HCT116 (cell line): ENCODE measurements around the gene CNKSR1. TPM values are rescaled to one million over a fixed set of nuclear protein-coding genes. Genes with fewer than 3 reads are reported as not detected.

Experiments used
- ATAC-seq: fragments of 200-7000 bp; cut with Tn5 transposase; 2 replicates; pipeline ENCODE4 v1.9.1; 2020; ENCODE audit warnings: mild to moderate bottlenecking, moderate library complexity
- BruUV-seq: library from RNA; stranded (reverse); fragments of 400-500 nt; replicated peaks from 2 replicates; lab custom pipeline; 2021; lab: Mats Ljungman, UMichigan
- CTCF ChIA-PET: fragments of 300-600 bp; sonication (Branson Sonifier 250); formaldehyde crosslinking; loops from one replicate; lab custom pipeline; 2021; ENCODE audit warnings: antibody characterized with exemption; lab: Charles Lee
- POLR2A ChIA-PET: fragments of 300-600, 350-600 bp; sonication (Branson Sonifier 250); formaldehyde crosslinking; loops from one replicate; lab custom pipeline; 2021; ENCODE audit warnings: antibody characterized with exemption; lab: Charles Lee
- RAD21 ChIA-PET, 2 experiments: fragments of 300-600 bp; sonication (Branson Sonifier 250); formaldehyde crosslinking; loops; one replicate each; lab custom pipeline; 2023; ENCODE audit warnings: low total read pairs in 2 of 2; ENCODE audit not compliant: uncharacterized antibody in 2 of 2, unreplicated experiment in 2 of 2, low non-redundant PET in 1 of 2; lab: Charles Lee
- DNase-seq: peaks from one replicate; pipeline ENCODE4 v3.0.0-alpha.2; 2010; ENCODE audit warnings: low read depth, low spot score
- H2AFZ ChIP-seq: fragments of 200-600 bp; shearing (Covaris generic), sonication (generic); 2 replicates; pipeline ENCODE4 v1.6.1; 2017; ENCODE audit warnings: low read depth, mixed run types, mixed read lengths, antibody characterized with exemption, low read length; ENCODE audit not compliant: poor library complexity, severe bottlenecking
- H3K27ac ChIP-seq: 2 replicates; pipeline ENCODE4 v1.5.1; 2012; ENCODE audit warnings: low read depth, low read length
- H3K27me3 ChIP-seq: fragments of 200-600 bp; sonication (generic); 2 replicates; pipeline ENCODE4 v1.6.1; 2016; ENCODE audit warnings: mixed run types, low read length, mixed read lengths; ENCODE audit not compliant: insufficient read depth
- H3K36me3 ChIP-seq, 2 experiments: fragments of 200-500 bp in 1 of 2; fragments of 200-600 bp in 1 of 2; sonication (Bioruptor generic) in 1 of 2; sonication (generic) in 1 of 2; 2 replicates each; pipeline versions ENCODE4 v1.5.1 to v1.6.1; 2014 to 2016; ENCODE audit warnings: low read length in 2 of 2, inconsistent platforms in 1 of 2, mixed read lengths in 1 of 2, mixed run types in 1 of 2; ENCODE audit not compliant: insufficient read depth in 2 of 2, control insufficient read depth in 1 of 2
- H3K4me1 ChIP-seq, 2 experiments: fragments of 200-600 bp in 1 of 2; sonication (generic) in 1 of 2; 2 replicates each; pipeline versions ENCODE4 v1.5.1 to v1.6.1; 2012 to 2017; ENCODE audit warnings: low read length in 2 of 2, inconsistent platforms in 1 of 2, mild to moderate bottlenecking in 1 of 2, mixed read lengths in 1 of 2, mixed run types in 1 of 2, moderate library complexity in 1 of 2; ENCODE audit not compliant: insufficient read depth in 2 of 2, control insufficient read depth in 1 of 2
- H3K4me2 ChIP-seq: fragments of 200-600 bp; sonication (generic); 2 replicates; pipeline ENCODE4 v1.6.1; 2017; ENCODE audit warnings: mixed run types, low read length, mixed read lengths
- H3K4me3 ChIP-seq, 2 experiments: fragments of 200-600 bp in 1 of 2; sonication (generic) in 1 of 2; replicated peaks in 1 of 2; 2 replicates each; pipeline ENCODE4 v1.5.1; 2011 to 2016; ENCODE audit warnings: low read length in 2 of 2, control low read depth in 1 of 2, low read depth in 1 of 2, mild to moderate bottlenecking in 1 of 2, mixed read lengths in 1 of 2, mixed run types in 1 of 2
- H3K79me2 ChIP-seq: fragments of 200-600 bp; sonication (generic); 2 replicates; pipeline ENCODE4 v1.6.1; 2017; ENCODE audit warnings: mild to moderate bottlenecking, mixed run types, low read length, moderate library complexity, mixed read lengths; ENCODE audit not compliant: insufficient read depth
- H3K9ac ChIP-seq: fragments of 200-600 bp; sonication (generic); 2 replicates; pipeline ENCODE4 v1.6.1; 2016; ENCODE audit warnings: low read length, mixed read lengths
- H3K9me2 ChIP-seq: fragments of 200-600 bp; sonication (generic), shearing (Covaris generic); 2 replicates; pipeline ENCODE4 v1.6.1; 2017; ENCODE audit warnings: mixed run types, mild to moderate bottlenecking, moderate library complexity; ENCODE audit not compliant: insufficient read depth
- H3K9me3 ChIP-seq, 2 experiments: fragments of 200-500 bp in 1 of 2; fragments of 200-600 bp in 1 of 2; sonication (Bioruptor generic) in 1 of 2; sonication (generic) in 1 of 2; 2 replicates each; pipeline ENCODE4 v1.6.1; 2014 to 2017; ENCODE audit warnings: low read length in 2 of 2, mixed read lengths in 2 of 2, inconsistent platforms in 1 of 2, low read depth in 1 of 2, mild to moderate bottlenecking in 1 of 2, mixed run types in 1 of 2, moderate library complexity in 1 of 2; ENCODE audit not compliant: control insufficient read depth in 1 of 2, insufficient read depth in 1 of 2
- H4K20me1 ChIP-seq: fragments of 200-600 bp; sonication (generic), shearing (Covaris generic); 2 replicates; pipeline ENCODE4 v1.6.1; 2017; ENCODE audit warnings: mixed run types, mild to moderate bottlenecking, moderate library complexity; ENCODE audit not compliant: insufficient read depth
- ATF3 ChIP-seq: IDR thresholded peaks from 2 replicates; pipeline ENCODE4 v1.6.1; 2012
- CTCF ChIP-seq, 3 experiments: fragments of 200-600 bp in 1 of 3; sonication (generic) in 1 of 3; IDR thresholded peaks in 2 of 3; conservative IDR thresholded peaks in 1 of 3; 2 replicates each; pipeline ENCODE4 v1.5.1; 2012 to 2017; ENCODE audit warnings: low read depth in 2 of 3, low read length in 2 of 3, antibody characterized with exemption in 1 of 3, borderline replicate concordance in 1 of 3, control low read depth in 1 of 3, mild to moderate bottlenecking in 1 of 3, mixed read lengths in 1 of 3, mixed run types in 1 of 3, moderate library complexity in 1 of 3; ENCODE audit not compliant: insufficient read depth in 1 of 3
- EGR1 ChIP-seq: IDR thresholded peaks from 2 replicates; pipeline ENCODE4 v1.6.1; 2012; ENCODE audit warnings: low read depth
- ELF1 ChIP-seq: IDR thresholded peaks from 2 replicates; pipeline ENCODE4 v1.6.1; 2012; ENCODE audit warnings: low read depth, borderline replicate concordance
- EZH2phosphoT487 ChIP-seq: fragments of 200-600 bp; IDR thresholded peaks from 2 replicates; pipeline ENCODE4 v1.6.1; 2018; ENCODE audit warnings: antibody characterized with exemption, borderline replicate concordance
- FOSL1 ChIP-seq: IDR thresholded peaks from 2 replicates; pipeline ENCODE4 v1.6.1; 2012; ENCODE audit warnings: low read depth
- POLR2A ChIP-seq: IDR thresholded peaks from 2 replicates; pipeline ENCODE4 v1.7.0; 2011; ENCODE audit warnings: borderline replicate concordance; ENCODE audit not compliant: insufficient read depth, insufficient read length; ENCODE audit errors: extremely low read depth
- POLR2AphosphoS5 ChIP-seq: IDR thresholded peaks from 2 replicates; pipeline ENCODE4 v1.6.1; 2011; ENCODE audit warnings: mild to moderate bottlenecking, low read depth, low read length, moderate library complexity
- REST ChIP-seq: IDR thresholded peaks from 2 replicates; pipeline ENCODE4 v1.6.1; 2012; ENCODE audit warnings: low read depth
- SP1 ChIP-seq: IDR thresholded peaks from 2 replicates; pipeline ENCODE4 v1.6.1; 2012; ENCODE audit warnings: low read depth
- TCF7L2 ChIP-seq: IDR thresholded peaks from 2 replicates; pipeline ENCODE4 v1.7.0; 2011; ENCODE audit warnings: borderline replicate concordance, inconsistent platforms; ENCODE audit not compliant: insufficient read depth, insufficient read length; ENCODE audit errors: extremely low read depth
- ZBTB33 ChIP-seq: IDR thresholded peaks from 2 replicates; pipeline ENCODE4 v1.6.1; 2011; ENCODE audit warnings: mild to moderate bottlenecking, low read length, moderate library complexity; ENCODE audit not compliant: insufficient replicate concordance; ENCODE audit errors: extremely low read depth
- ZFX ChIP-seq: fragments of 450-650 bp; IDR thresholded peaks from 2 replicates; pipeline ENCODE4 v1.6.1; 2017
- intact Hi-C: fragments of 100-400 bp; cut with micrococcal nuclease; formaldehyde crosslinking; loops from 2 replicates; pipeline ENCODE4 v1.10.0; 2022
- total RNA-seq: library from RNA; stranded (reverse); gene quantifications from one replicate; pipeline ENCODE4 v1.2.1, GENCODE V29; 2021; ENCODE audit not compliant: unreplicated experiment

Gene CNKSR1
- total RNA-seq, 1 experiment from 2014 or later, result 26.6 TPM

- H3K36me3 ChIP-seq, result no peaks in the 10 kb centered on the region; a peak in 1 of 4 replicates
- H3K4me1 ChIP-seq, result no peaks in the 10 kb centered on the region
- TSS peak; percentile 50 for BruUV-seq
- H3K9ac ChIP-seq, result no peak overlapping the region
- DNase-seq (no peak), ATAC-seq (no peak)
- H3K79me2 ChIP-seq, result no peaks in the 10 kb centered on the region
- POLR2A ChIA-PET, result no interaction called here
- CTCF ChIA-PET, result interaction anchor here (2.6 kb wide), 2 partner anchors 12 to 44 kb away, joined by 13 to 16 read pairs; partner anchors contain the start of genes CEP85 and CNKSR1
- intact Hi-C loops, result no loop called here
- H3K4me2 ChIP-seq, result no peak overlapping the region
- TF ChIP-seq POLR2AphosphoS5 (no peak), TCF7L2 (no peak), CTCF (IDR thresholded peaks at IDR 0.05 in 2 of 3, conservative IDR thresholded peaks at IDR 0.05 in 1 of 3; ENCODE audit: borderline replicate concordance in 1 of 3, insufficient read depth in 1 of 3, low read depth in 2 of 3, low read length in 2 of 3) (no peak), ATF3 (no peak), ZFX (no peak), FOSL1 (no peak), POLR2A (no peak), ZBTB33 (no peak), ELF1 (no peak), SP1 (no peak), REST (no peak), EZH2phosphoT487 (no peak), EGR1 (no peak)
- H3K9me2 ChIP-seq, result no peaks in the 10 kb centered on the region
- no peak overlapping the region for H3K4me3 ChIP-seq
- no peak overlapping the region for H2AFZ ChIP-seq
- RAD21 ChIA-PET, result no interaction called here
- H3K9me3 ChIP-seq, result no peaks in the 10 kb centered on the region
- no peak overlapping the region for H3K27ac ChIP-seq
- no peaks in the 10 kb centered on the region for H3K27me3 ChIP-seq
- H4K20me1 ChIP-seq, result no peaks in the 10 kb centered on the region
These were observed 12.0 kb downstream of the CNKSR1 start for GRCh38 chr1:26189331-26189730.
